IPS-NIHi7 (cell line): ENCODE data around the gene SEMA5B.
A peak's percentile ranks its signal among the peaks of the same experiment; 100 is the strongest.

ENCODE experiments used
- DNase-seq: peaks from one replicate; pipeline ENCODE4 v3.0.0; 2012; ENCODE audit warnings: mixed read lengths; ENCODE audit errors: extremely low spot score

SEMA5B gene

GRCh38 chr3:122893754-122894668 lies 133.6 kb downstream of the SEMA5B start:
- DNase-seq = no peak

GRCh38 chr3:122893282-122893681 lies 134.3 kb downstream of the SEMA5B start:
- DNase-seq = no peak

- no peak for DNase-seq
Observed at GRCh38 chr3:122892118-122892960, 135.2 kb downstream of the SEMA5B start.

- DNase-seq = no peak
Observed at GRCh38 chr3:122890720-122891220, 136.8 kb downstream of the SEMA5B start.

- peak; percentile 89 for DNase-seq
Observed at GRCh38 chr3:122890077-122890719, 137.4 kb downstream of the SEMA5B start.

GRCh38 chr3:122886946-122887345 lies 140.6 kb downstream of the SEMA5B start:
- no peak for DNase-seq

- DNase-seq = no peak
Observed at GRCh38 chr3:122886251-122886650, 141.3 kb downstream of the SEMA5B start.

GRCh38 chr3:122882361-122882947 lies 145.1 kb downstream of the SEMA5B start:
- no peak for DNase-seq

- DNase-seq = peak; percentile 29
Observed at GRCh38 chr3:122880624-122881023, 146.9 kb downstream of the SEMA5B start.

- DNase-seq = no peak
Observed at GRCh38 chr3:122880173-122880572, 147.4 kb downstream of the SEMA5B start.

GRCh38 chr3:122875547-122876127 lies 151.9 kb downstream of the SEMA5B start:
- DNase-seq = no peak

- DNase-seq = no peak
Observed at GRCh38 chr3:122873741-122874515, 153.6 kb downstream of the SEMA5B start.

GRCh38 chr3:122868322-122868721 lies 159.2 kb downstream of the SEMA5B start:
- DNase-seq = no peak

GRCh38 chr3:122864498-122864897 lies 163.1 kb downstream of the SEMA5B start:
- DNase-seq = no peak

- no peak for DNase-seq
Observed at GRCh38 chr3:122862381-122862780, 165.2 kb downstream of the SEMA5B start.
